ENCODE measurements around the gene HTT. TPM values are rescaled to one million over a fixed set of nuclear protein-coding genes. Genes with fewer than 3 reads are reported as not detected.

HTT gene
- polyA plus RNA-seq, 3 donors, result 1.8 to 27.1 (median 3.0) TPM

GRCh38 chr4:3250956-3251690, 176.6 kb downstream of the HTT start:
- no peaks in the 10 kb centered on the region for H3K36me3 ChIP-seq (replicated peaks in 1 of 2; ENCODE audit: control insufficient read depth in 1 of 2, insufficient read depth in 2 of 2, low read length in 2 of 2)
- no peak overlapping the region for H3K9ac ChIP-seq (ENCODE audit: insufficient read depth, low read length, poor library complexity, severe bottlenecking)
- H3K27ac ChIP-seq (ENCODE audit: low read depth in 1 of 2, low read length in 2 of 2), result no peak overlapping the region
- intact Hi-C loops (cut with micrococcal nuclease), result no loop called here
- Mint-ChIP-seq H3K27me3 (ENCODE audit: low read depth in 3 of 3) (peaks cover 0 to 1% (median 0%) of the 10 kb centered on the region in 3 donors), H3K9me3 (no peaks in the 10 kb centered on the region), H3K4me3 (no peak overlapping the region), H3K27ac (peak overlapping the region in 1 of 7 donors; percentile 2), H3K4me1 (peaks cover 1% of the 10 kb centered on the region), H3K36me3 (peaks cover 0 to 9% of the 10 kb centered on the region in 2 donors)
- no peak overlapping the region for H3K4me2 ChIP-seq (replicated peaks; ENCODE audit: extremely low read depth, low read length, poor library complexity, severe bottlenecking)
- H4K20me1 ChIP-seq (ENCODE audit: insufficient read depth, low read length), result no peaks in the 10 kb centered on the region
- no peaks in the 10 kb centered on the region for H3K4me1 ChIP-seq (ENCODE audit: control insufficient read depth in 1 of 2, insufficient read depth in 2 of 2, low read length in 2 of 2)
- no peak overlapping the region for H3K4me3 ChIP-seq (replicated peaks in 1 of 3; ENCODE audit: low read depth in 2 of 3, low read length in 3 of 3)
- no peaks in the 10 kb centered on the region for H3K9me3 ChIP-seq (replicated peaks in 1 of 2; ENCODE audit: control insufficient read depth in 1 of 2, insufficient read depth in 1 of 2, low read length in 2 of 2)
- H2AFZ ChIP-seq (ENCODE audit: insufficient read depth, low read depth, low read length, poor library complexity, severe bottlenecking), result no peak overlapping the region
- no peak for TF ChIP-seq CTCF (IDR thresholded peaks at IDR 0.05)
- 93% methylated on average over 17 of the region's 19 CpGs for WGBS (ENCODE audit: insufficient coverage)
- no peaks in the 10 kb centered on the region for H3K27me3 ChIP-seq (ENCODE audit: control insufficient read depth in 2 of 2, insufficient read depth in 2 of 2, low read length in 2 of 2)
- no peaks in the 10 kb centered on the region for H3K79me2 ChIP-seq (ENCODE audit: insufficient read depth, low read length)
- DNase-seq, result no peak

GRCh38 chr4:3251691-3252479, 177.4 kb downstream of the HTT start:
- Histone ChIP-seq H4K20me1 (ENCODE audit: insufficient read depth, low read length) (no peaks in the 10 kb centered on the region), H3K27ac (ENCODE audit: low read depth in 1 of 2, low read length in 2 of 2) (no peak overlapping the region), H3K79me2 (ENCODE audit: insufficient read depth, low read length) (no peaks in the 10 kb centered on the region), H3K4me2 (replicated peaks; ENCODE audit: extremely low read depth, low read length, poor library complexity, severe bottlenecking) (no peak overlapping the region), H3K9me3 (replicated peaks in 1 of 2; ENCODE audit: control insufficient read depth in 1 of 2, insufficient read depth in 1 of 2, low read length in 2 of 2) (no peaks in the 10 kb centered on the region), H3K4me1 (ENCODE audit: control insufficient read depth in 1 of 2, insufficient read depth in 2 of 2, low read length in 2 of 2) (no peaks in the 10 kb centered on the region), H2AFZ (ENCODE audit: insufficient read depth, low read depth, low read length, poor library complexity, severe bottlenecking) (no peak overlapping the region), H3K27me3 (ENCODE audit: control insufficient read depth in 2 of 2, insufficient read depth in 2 of 2, low read length in 2 of 2) (no peaks in the 10 kb centered on the region), H3K4me3 (replicated peaks in 1 of 3; ENCODE audit: low read depth in 2 of 3, low read length in 3 of 3) (no peak overlapping the region), H3K36me3 (replicated peaks in 1 of 2; ENCODE audit: control insufficient read depth in 1 of 2, insufficient read depth in 2 of 2, low read length in 2 of 2) (no peaks in the 10 kb centered on the region), H3K9ac (ENCODE audit: insufficient read depth, low read length, poor library complexity, severe bottlenecking) (no peak overlapping the region)
- Mint-ChIP-seq H3K36me3 (peaks cover 0 to 9% of the 10 kb centered on the region in 2 donors), H3K9me3 (no peaks in the 10 kb centered on the region), H3K27ac (no peak overlapping the region), H3K27me3 (ENCODE audit: low read depth in 3 of 3) (peaks cover 0 to 1% (median 0%) of the 10 kb centered on the region in 3 donors), H3K4me3 (no peak overlapping the region), H3K4me1 (no peaks in the 10 kb centered on the region)
- TF ChIP-seq CTCF (IDR thresholded peaks at IDR 0.05), result no peak
- intact Hi-C loops (cut with micrococcal nuclease), result no loop called here
- no peak for DNase-seq
- WGBS (ENCODE audit: insufficient coverage), result 99% methylated on average over 7 of the region's 11 CpGs
